Measurements from ENCODE around the gene OOSP4A.
"Not testable (repeated sequence)": the region's sequence is repeated elsewhere in the genome, so short reads cannot be mapped to it uniquely, and the experiment has no call there.

Gene OOSP4A

GRCh38 chr11:59981106-59981770, 17.4 kb downstream of the OOSP4A start:
- DNase-seq (ENCODE audit: low spot score), result no peak

DNA sequence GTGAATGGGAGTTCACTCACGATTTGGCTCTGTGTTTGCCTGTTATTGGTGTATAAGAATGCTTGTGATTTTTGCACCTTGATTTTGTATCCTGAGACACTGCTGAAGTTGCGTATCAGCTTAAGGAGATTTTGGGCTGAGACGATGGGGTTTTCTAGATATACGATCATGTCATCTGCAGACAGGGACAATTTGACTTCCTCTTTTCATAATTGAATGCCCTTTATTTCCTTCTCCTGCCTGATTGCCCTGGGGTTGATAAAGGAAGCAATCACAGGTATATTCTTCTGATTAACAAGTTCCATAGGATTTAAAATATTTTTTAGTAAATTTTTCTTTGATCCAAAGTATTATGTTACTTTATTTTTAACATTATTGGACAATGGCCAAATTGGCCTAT, 18.2 kb downstream of the OOSP4A start:
- DNase-seq (ENCODE audit: low spot score), result not testable (repeated sequence)

GRCh38 chr11:59983212-59983611, 19.4 kb downstream of the OOSP4A start:
- DNase-seq (ENCODE audit: low spot score), result no peak

- DNase-seq (ENCODE audit: low spot score), result no peak
These were observed 20.5 kb downstream of the OOSP4A start for GRCh38 chr11:59984368-59984767.

DNA sequence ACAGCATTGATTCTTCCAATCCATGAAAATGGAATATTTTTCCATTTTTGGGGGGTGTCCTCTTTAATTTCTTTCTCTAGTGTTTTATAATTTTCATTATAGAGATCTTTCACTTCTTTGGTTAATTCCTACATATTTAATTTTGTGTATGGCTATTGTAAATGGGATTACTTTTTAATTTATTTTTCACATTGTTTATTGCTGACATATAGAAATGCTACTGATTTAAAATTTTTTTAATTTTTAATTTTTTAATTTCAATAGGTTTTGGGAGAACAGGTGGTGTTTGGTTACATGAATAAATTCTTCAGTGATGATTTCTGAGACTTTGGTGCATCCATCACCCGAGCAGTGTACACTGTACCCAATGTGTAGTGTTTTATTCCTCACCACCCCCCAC, 26.6 kb downstream of the OOSP4A start:
- DNase-seq (ENCODE audit: low spot score), result no peak

DNA sequence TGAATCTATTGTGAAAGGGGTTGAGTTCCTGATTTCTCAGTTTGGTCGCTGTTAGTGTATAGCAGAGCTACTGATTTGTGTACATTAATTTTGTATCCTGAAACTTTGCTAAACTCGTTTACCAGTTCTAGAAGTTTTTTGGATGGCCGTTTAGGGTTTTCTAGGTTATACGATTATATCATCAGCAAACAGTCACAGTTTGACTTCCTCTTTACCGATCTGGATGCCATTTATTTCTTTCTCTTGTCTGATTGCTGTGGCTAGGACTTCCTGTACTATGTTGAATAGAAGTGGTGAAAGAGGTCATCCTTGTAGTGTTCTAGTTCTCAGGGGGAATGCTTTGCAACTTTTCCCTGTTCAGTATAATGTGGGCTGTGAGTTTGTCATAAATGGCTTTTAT, 28.6 kb downstream of the OOSP4A start:
- no peak for DNase-seq (ENCODE audit: low spot score)

DNA sequence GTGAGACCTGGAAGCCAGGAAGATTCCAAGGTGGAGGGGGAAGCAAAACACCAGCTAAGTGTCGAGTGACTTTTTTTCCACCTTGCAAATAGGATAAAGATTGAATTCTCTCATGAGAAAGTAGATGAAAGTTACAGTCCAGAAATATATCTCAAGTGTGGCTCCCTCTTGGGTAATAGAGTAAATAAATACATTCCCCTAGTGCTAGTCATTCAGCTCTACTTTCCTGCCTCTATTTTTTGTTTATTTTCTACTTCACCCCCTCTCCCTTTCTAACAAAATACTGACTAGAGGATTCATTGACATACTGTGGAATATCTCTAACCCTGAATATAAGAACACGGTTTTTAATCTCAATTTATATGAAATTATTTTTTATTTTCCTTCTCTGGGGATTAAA, 34.0 kb downstream of the OOSP4A start:
- no peak for DNase-seq (ENCODE audit: low spot score)

DNA sequence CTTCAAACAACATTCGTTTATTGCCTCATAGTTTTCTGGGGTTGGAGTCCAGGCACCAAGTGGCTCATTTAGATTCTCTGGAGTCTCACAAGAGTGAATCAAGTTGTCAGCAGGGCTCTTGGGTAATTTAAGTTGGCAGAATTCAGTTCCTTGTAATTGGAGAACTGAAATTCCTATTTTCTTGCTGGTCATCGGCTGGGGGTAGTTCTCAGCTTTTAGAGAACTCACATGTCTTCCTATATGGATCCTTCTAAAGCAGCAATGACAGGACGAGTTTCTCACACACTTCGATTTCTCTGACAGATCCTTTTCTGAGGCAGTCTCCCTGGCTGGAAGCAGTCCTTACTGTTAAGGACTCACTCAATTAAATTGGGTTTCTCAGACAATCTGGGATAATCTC, 35.9 kb downstream of the OOSP4A start:
- no peak for DNase-seq (ENCODE audit: low spot score)

DNA sequence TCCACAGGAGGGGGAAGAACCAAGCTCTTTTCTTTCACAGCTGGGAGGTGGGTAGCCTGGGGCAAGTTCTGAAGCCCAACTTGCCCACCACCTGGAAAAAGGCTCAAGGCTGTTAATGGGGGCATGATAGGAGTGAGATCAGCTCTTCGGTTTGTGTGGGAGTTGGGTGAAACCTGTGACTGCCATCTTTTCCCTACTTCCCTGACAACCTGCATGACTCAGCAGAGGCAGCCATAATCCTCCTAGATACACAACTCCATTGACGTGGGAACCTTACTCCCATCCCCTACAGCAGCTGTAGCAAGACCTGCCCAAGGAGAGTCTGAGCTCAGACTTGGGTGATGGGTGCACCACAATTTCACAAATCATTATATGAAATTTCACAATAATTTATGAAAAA, 39.9 kb downstream of the OOSP4A start:
- no peak for DNase-seq (ENCODE audit: low spot score)

GRCh38 chr11:60005360-60005759, 41.5 kb downstream of the OOSP4A start:
- peak; percentile 76 for DNase-seq (ENCODE audit: low spot score)

GRCh38 chr11:60016881-60017280, 53.0 kb downstream of the OOSP4A start, which contains the start of gene OOSP4B:
Gene OOSP4B, plus strand, starts transcription at chr11:60017181.
- DNase-seq (ENCODE audit: low spot score), result no peak

DNA sequence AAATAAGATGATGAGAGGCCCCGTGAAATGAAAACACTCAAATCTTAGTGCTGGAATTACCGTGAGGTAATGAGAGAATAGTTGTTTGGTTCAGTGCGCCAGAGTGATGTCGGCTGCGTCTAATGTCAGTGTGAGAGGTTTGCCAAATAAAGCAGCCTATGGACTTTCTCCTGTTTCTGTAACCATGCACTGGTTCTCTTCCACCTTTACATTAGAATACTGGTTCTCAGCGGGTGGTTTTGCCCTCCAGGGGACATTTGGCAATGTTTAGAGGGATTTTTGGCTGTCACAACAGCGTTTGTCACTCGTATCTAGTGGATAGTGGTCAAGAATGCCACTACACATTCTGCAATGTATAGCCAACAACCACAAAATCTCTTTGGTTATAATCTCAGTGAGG, 54.2 kb downstream of the OOSP4A start:
- no peak for DNase-seq (ENCODE audit: low spot score)
